ENCODE measurements around the gene KCNJ12.
A peak's percentile ranks its signal among the peaks of the same experiment; 100 is the strongest.
"Not testable (repeated sequence)": the region's sequence is repeated elsewhere in the genome, so short reads cannot be mapped to it uniquely, and the experiment has no call there.

Gene KCNJ12

DNA sequence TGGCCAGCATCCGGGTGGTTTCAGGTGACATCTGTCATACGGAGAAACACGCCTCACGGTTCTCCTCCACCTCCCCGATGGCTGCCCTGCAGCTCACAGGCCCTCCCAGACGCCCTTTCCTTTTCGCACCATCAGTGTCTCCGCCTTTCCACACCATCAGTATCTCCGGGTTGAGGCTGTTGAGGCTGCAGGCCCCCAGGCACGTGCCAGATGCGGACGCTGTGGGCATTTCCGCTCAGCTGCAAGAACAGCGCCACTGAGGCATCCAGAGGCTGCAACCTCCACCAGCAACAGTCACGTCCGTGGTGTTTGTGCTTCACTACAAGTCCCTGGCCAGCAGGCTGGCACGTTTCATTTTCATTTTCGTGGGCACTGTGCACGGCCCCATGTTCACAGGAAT lies 25.7 kb upstream of the KCNJ12 start:
- H2BK12ac ChIP-seq (ENCODE audit: low read length in 2 of 2); H2AK5ac ChIP-seq (ENCODE audit: low read length, severe bottlenecking); H3K27me3 ChIP-seq (ENCODE audit: control insufficient read depth in 1 of 2, insufficient read depth in 1 of 2, low read length in 2 of 2); H3K27ac ChIP-seq (ENCODE audit: low read length, poor library complexity, severe bottlenecking); DNase-seq; H3K9ac ChIP-seq (ENCODE audit: low read length); H3K18ac ChIP-seq (ENCODE audit: low read depth in 1 of 2, low read length in 2 of 2); H3K23ac ChIP-seq (ENCODE audit: low read length in 2 of 2); H4K91ac ChIP-seq (ENCODE audit: low read length); H3K4me1 ChIP-seq (ENCODE audit: control insufficient read depth, insufficient read depth, low read depth, low read length); H4K8ac ChIP-seq (ENCODE audit: low read length); H3K9me3 ChIP-seq (ENCODE audit: control insufficient read depth, low read length); H2BK120ac ChIP-seq (ENCODE audit: low read depth, low read length); H2BK15ac ChIP-seq (ENCODE audit: low read depth, poor library complexity, severe bottlenecking); H3K4ac ChIP-seq (ENCODE audit: low read depth in 1 of 2, low read length in 2 of 2); H3K14ac ChIP-seq (ENCODE audit: low read length in 2 of 2); H3K79me1 ChIP-seq (replicated peaks; ENCODE audit: low read length, poor library complexity, severe bottlenecking); H3K4me2 ChIP-seq (ENCODE audit: low read length, poor library complexity, severe bottlenecking); H3K36me3 ChIP-seq (ENCODE audit: control insufficient read depth in 1 of 2, insufficient read depth in 2 of 2, low read depth in 1 of 2, low read length in 2 of 2); H2BK5ac ChIP-seq (ENCODE audit: low read depth, low read length, poor library complexity, severe bottlenecking); H3K4me3 ChIP-seq (ENCODE audit: insufficient read depth in 1 of 2, low read depth in 1 of 2, low read length in 2 of 2); H2AFZ ChIP-seq (ENCODE audit: low read depth, low read length): not testable (repeated sequence)
- WGBS, result 88% methylated on average over 16 of the region's 19 CpGs

DNA sequence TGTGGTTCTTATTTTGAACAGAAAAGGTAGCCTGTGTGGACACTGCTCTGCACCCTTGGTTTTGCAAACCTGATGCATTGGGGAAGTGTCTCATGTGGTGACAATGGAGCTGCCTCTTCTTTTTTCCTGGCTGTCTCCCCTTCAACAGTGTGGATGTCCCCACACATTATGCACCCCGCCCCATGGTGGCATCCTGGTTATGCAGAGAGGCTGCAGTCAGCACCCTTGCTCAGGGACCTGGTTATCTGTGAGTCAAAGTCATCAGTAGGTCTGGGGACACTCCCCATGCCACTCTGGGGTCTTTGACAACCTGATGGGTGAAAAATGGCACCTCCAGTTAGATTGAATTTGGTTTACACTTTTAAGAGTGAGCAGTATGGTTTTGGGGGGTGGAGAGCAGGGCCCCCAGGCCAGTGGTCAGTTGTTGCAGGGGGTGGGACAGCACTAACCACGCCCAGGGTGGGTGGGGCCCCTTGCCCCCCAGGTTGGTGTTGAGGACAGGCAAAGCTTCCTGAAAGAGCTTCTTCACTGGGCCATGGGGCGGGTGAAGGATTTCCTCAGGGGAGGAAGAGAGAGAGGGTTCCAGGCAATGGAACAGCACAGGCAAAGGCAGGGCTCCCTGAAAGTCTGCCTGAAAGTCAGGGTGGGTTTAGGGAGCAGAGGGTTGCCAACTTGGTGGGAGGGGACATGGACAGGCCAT lies 24.6 kb upstream of the KCNJ12 start:
- H3K4me3 ChIP-seq (ENCODE audit: insufficient read depth in 1 of 2, low read depth in 1 of 2, low read length in 2 of 2), result no peak overlapping the region
- no peak overlapping the region for H3K14ac ChIP-seq (ENCODE audit: low read length in 2 of 2)
- H2BK15ac ChIP-seq (ENCODE audit: low read depth, poor library complexity, severe bottlenecking), result no peak overlapping the region
- WGBS, result 62% methylated on average over 3 of the region's 3 CpGs
- H3K9me3 ChIP-seq (ENCODE audit: control insufficient read depth, low read length), result no peaks in the 10 kb centered on the region
- DNase-seq, result no peak
- H3K4me1 ChIP-seq (ENCODE audit: control insufficient read depth, insufficient read depth, low read depth, low read length), result no peaks in the 10 kb centered on the region
- no peak overlapping the region for H3K23ac ChIP-seq (ENCODE audit: low read length in 2 of 2)
- no peak overlapping the region for H3K27ac ChIP-seq (ENCODE audit: low read length, poor library complexity, severe bottlenecking)
- H3K4me2 ChIP-seq (ENCODE audit: low read length, poor library complexity, severe bottlenecking), result no peak overlapping the region
- no peak overlapping the region for H3K4ac ChIP-seq (ENCODE audit: low read depth in 1 of 2, low read length in 2 of 2)
- H3K27me3 ChIP-seq (ENCODE audit: control insufficient read depth in 1 of 2, insufficient read depth in 1 of 2, low read length in 2 of 2), result peaks cover 0 to 8% of the 10 kb centered on the region in 2 experiments
- no peaks in the 10 kb centered on the region for H3K79me1 ChIP-seq (replicated peaks; ENCODE audit: low read length, poor library complexity, severe bottlenecking)
- no peak overlapping the region for H4K8ac ChIP-seq (ENCODE audit: low read length)
- no peak overlapping the region for H2AK5ac ChIP-seq (ENCODE audit: low read length, severe bottlenecking)
- no peaks in the 10 kb centered on the region for H3K36me3 ChIP-seq (ENCODE audit: control insufficient read depth in 1 of 2, insufficient read depth in 2 of 2, low read depth in 1 of 2, low read length in 2 of 2)
- H4K91ac ChIP-seq (ENCODE audit: low read length), result no peak overlapping the region
- H3K18ac ChIP-seq (ENCODE audit: low read depth in 1 of 2, low read length in 2 of 2), result no peak overlapping the region
- H3K9ac ChIP-seq (ENCODE audit: low read length), result no peak overlapping the region
- H2BK5ac ChIP-seq (ENCODE audit: low read depth, low read length, poor library complexity, severe bottlenecking), result no peak overlapping the region
- no peak overlapping the region for H2BK12ac ChIP-seq (ENCODE audit: low read length in 2 of 2)
- no peak overlapping the region for H2BK120ac ChIP-seq (ENCODE audit: low read depth, low read length)
- no peak overlapping the region for H2AFZ ChIP-seq (ENCODE audit: low read depth, low read length)

DNA sequence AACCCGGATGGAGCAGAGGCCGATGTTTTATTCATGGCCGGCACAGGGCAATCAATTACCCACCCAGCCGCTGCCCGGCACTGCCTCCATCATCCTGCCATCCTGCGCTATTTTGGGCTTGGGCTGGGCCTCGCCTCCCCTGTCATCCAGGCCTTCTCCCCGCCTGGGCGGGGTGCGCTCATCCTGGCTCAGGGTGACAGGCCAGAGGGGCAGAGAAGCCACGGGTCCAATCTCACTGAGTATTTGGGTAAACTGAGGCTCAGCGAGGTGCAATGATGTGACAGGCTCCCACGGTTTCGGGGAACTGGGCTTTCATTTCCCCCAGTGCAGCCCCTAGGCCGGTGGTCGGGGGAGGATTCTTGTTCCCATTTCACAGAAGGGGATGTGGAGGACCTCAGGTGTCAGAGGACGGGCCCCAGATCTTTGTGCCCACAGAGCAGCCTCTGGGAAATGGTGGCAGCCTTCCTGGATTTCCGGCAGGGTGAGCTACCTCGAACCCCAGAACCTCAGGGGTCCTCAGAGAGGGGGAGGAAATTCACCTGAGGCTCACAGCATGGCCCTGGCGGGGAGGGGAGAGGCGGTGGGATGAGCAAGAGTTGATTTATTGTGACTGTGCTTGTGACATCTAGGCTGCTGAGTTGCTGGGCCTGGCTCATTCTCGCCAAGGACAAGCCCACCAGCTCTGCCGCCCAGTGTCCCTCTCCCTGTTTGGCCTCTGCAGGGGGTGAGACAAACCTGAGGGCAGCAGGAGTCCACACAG lies 23.8 kb upstream of the KCNJ12 start:
- H3K18ac ChIP-seq (ENCODE audit: low read depth in 1 of 2, low read length in 2 of 2), result no peak overlapping the region
- H2BK5ac ChIP-seq (ENCODE audit: low read depth, low read length, poor library complexity, severe bottlenecking), result no peak overlapping the region
- no peak for DNase-seq
- H2BK12ac ChIP-seq (ENCODE audit: low read length in 2 of 2), result no peak overlapping the region
- no peaks in the 10 kb centered on the region for H3K9me3 ChIP-seq (ENCODE audit: control insufficient read depth, low read length)
- H3K27me3 ChIP-seq (ENCODE audit: control insufficient read depth in 1 of 2, insufficient read depth in 1 of 2, low read length in 2 of 2), result peaks cover 0 to 12% of the 10 kb centered on the region in 2 experiments
- 92% methylated on average over 23 of the region's 23 CpGs for WGBS
- H3K14ac ChIP-seq (ENCODE audit: low read length in 2 of 2), result peak overlapping the region in 1 of 2 experiments; percentile 29
- H4K91ac ChIP-seq (ENCODE audit: low read length), result no peak overlapping the region
- H3K4me2 ChIP-seq (ENCODE audit: low read length, poor library complexity, severe bottlenecking), result no peak overlapping the region
- no peak overlapping the region for H3K23ac ChIP-seq (ENCODE audit: low read length in 2 of 2)
- H3K36me3 ChIP-seq (ENCODE audit: control insufficient read depth in 1 of 2, insufficient read depth in 2 of 2, low read depth in 1 of 2, low read length in 2 of 2), result peaks cover 0 to 2% of the 10 kb centered on the region in 2 experiments
- no peak overlapping the region for H2BK120ac ChIP-seq (ENCODE audit: low read depth, low read length)
- H3K4me3 ChIP-seq (ENCODE audit: insufficient read depth in 1 of 2, low read depth in 1 of 2, low read length in 2 of 2), result no peak overlapping the region
- no peak overlapping the region for H3K9ac ChIP-seq (ENCODE audit: low read length)
- H4K8ac ChIP-seq (ENCODE audit: low read length), result no peak overlapping the region
- H3K4ac ChIP-seq (ENCODE audit: low read depth in 1 of 2, low read length in 2 of 2), result no peak overlapping the region
- no peaks in the 10 kb centered on the region for H3K79me1 ChIP-seq (replicated peaks; ENCODE audit: low read length, poor library complexity, severe bottlenecking)
- no peaks in the 10 kb centered on the region for H3K4me1 ChIP-seq (ENCODE audit: control insufficient read depth, insufficient read depth, low read depth, low read length)
- H2AFZ ChIP-seq (ENCODE audit: low read depth, low read length), result no peak overlapping the region
- no peak overlapping the region for H2AK5ac ChIP-seq (ENCODE audit: low read length, severe bottlenecking)
- no peak overlapping the region for H2BK15ac ChIP-seq (ENCODE audit: low read depth, poor library complexity, severe bottlenecking)
- no peak overlapping the region for H3K27ac ChIP-seq (ENCODE audit: low read length, poor library complexity, severe bottlenecking)

DNA sequence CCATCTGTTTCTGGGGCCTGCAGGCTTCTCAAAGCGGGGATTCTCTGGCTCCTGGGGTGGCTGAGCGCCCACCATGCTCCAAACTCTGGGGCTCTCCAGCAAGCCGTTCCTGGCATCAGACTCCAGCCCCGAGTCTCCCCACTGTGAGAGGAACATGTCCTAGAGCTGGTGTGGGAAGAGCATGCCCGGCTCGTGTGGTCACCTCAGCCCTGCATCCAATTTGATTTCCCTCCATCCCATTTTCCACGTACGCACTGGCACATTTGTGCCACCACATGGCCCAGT lies 23.2 kb upstream of the KCNJ12 start:
- Histone ChIP-seq H3K9me3 (ENCODE audit: control insufficient read depth, low read length) (no peaks in the 10 kb centered on the region), H3K23ac (ENCODE audit: low read length in 2 of 2) (no peak overlapping the region), H2AK5ac (ENCODE audit: low read length, severe bottlenecking) (no peak overlapping the region), H2AFZ (ENCODE audit: low read depth, low read length) (no peak overlapping the region), H3K4me1 (ENCODE audit: control insufficient read depth, insufficient read depth, low read depth, low read length) (no peaks in the 10 kb centered on the region), H2BK120ac (ENCODE audit: low read depth, low read length) (no peak overlapping the region), H2BK5ac (ENCODE audit: low read depth, low read length, poor library complexity, severe bottlenecking) (no peak overlapping the region), H3K36me3 (ENCODE audit: control insufficient read depth in 1 of 2, insufficient read depth in 2 of 2, low read depth in 1 of 2, low read length in 2 of 2) (peaks cover 0 to 4% of the 10 kb centered on the region in 2 experiments), H2BK12ac (ENCODE audit: low read length in 2 of 2) (no peak overlapping the region), H4K8ac (ENCODE audit: low read length) (no peak overlapping the region), H3K4me2 (ENCODE audit: low read length, poor library complexity, severe bottlenecking) (no peak overlapping the region), H2BK15ac (ENCODE audit: low read depth, poor library complexity, severe bottlenecking) (no peak overlapping the region), H3K27ac (ENCODE audit: low read length, poor library complexity, severe bottlenecking) (no peak overlapping the region), H3K18ac (ENCODE audit: low read depth in 1 of 2, low read length in 2 of 2) (no peak overlapping the region), H3K4me3 (ENCODE audit: insufficient read depth in 1 of 2, low read depth in 1 of 2, low read length in 2 of 2) (no peak overlapping the region), H3K4ac (ENCODE audit: low read depth in 1 of 2, low read length in 2 of 2) (no peak overlapping the region), H4K91ac (ENCODE audit: low read length) (no peak overlapping the region), H3K79me1 (replicated peaks; ENCODE audit: low read length, poor library complexity, severe bottlenecking) (no peaks in the 10 kb centered on the region), H3K9ac (ENCODE audit: low read length) (no peak overlapping the region), H3K27me3 (ENCODE audit: control insufficient read depth in 1 of 2, insufficient read depth in 1 of 2, low read length in 2 of 2) (peaks cover 0 to 17% of the 10 kb centered on the region in 2 experiments), H3K14ac (ENCODE audit: low read length in 2 of 2) (no peak overlapping the region)
- DNase-seq, result no peak
- WGBS, result 91% methylated on average over 8 of the region's 8 CpGs

All from mesenchymal stem cell (in vitro differentiated cells and primary cell).